Measurements from ENCODE around the gene MINPP1. TPM values are rescaled to one million over a fixed set of nuclear protein-coding genes. Genes with fewer than 3 reads are reported as not detected.

MINPP1 gene
- total RNA-seq, 6 experiments from 2014 or later = 14.4 to 28.2 (median 25.0) TPM

GRCh38 chr10:87538092-87539015 is 33.7 kb downstream of the MINPP1 start:
- intact Hi-C loops (cut with DNase I) = no loop called here
- Histone ChIP-seq H3K4me3 (no peak overlapping the region), H3K36me3 (no peaks in the 10 kb centered on the region), H3K9me3 (no peaks in the 10 kb centered on the region), H3K27ac (no peak overlapping the region), H3K4me1 (peaks cover 0 to 9% (median 0%) of the 10 kb centered on the region in 4 donors), H3K27me3 (no peaks in the 10 kb centered on the region)
- TF ChIP-seq CTCF (IDR thresholded peaks at IDR 0.05) (no peak), POLR2A (IDR thresholded peaks at IDR 0.05) (no peak)
- ATAC-seq = no peak
- 85% methylated on average over 4 of the region's 7 CpGs for WGBS (ENCODE audit: insufficient coverage, low coverage, low lambda C conversion rate, missing lambda C conversion rate)
- no peak for DNase-seq

GRCh38 chr10:87541114-87541513 is 36.4 kb downstream of the MINPP1 start:
- H3K27me3 ChIP-seq = no peaks in the 10 kb centered on the region
- WGBS (ENCODE audit: insufficient coverage, low coverage, low lambda C conversion rate, missing lambda C conversion rate) = 83% methylated on average over 1 of the region's 1 CpG
- ATAC-seq (no peak), DNase-seq (no peak)
- no peaks in the 10 kb centered on the region for H3K9me3 ChIP-seq
- no peak overlapping the region for H3K4me3 ChIP-seq
- H3K4me1 ChIP-seq = peaks cover 0 to under 1% (median 0%) of the 10 kb centered on the region in 4 donors
- H3K36me3 ChIP-seq = no peaks in the 10 kb centered on the region
- TF ChIP-seq CTCF (IDR thresholded peaks at IDR 0.05) (no peak), POLR2A (IDR thresholded peaks at IDR 0.05) (no peak)
- no peak overlapping the region for H3K27ac ChIP-seq
- intact Hi-C loops (cut with DNase I) = no loop called here

GRCh38 chr10:87544721-87545120 is 40.0 kb downstream of the MINPP1 start:
- intact Hi-C loops (cut with DNase I) = no loop called here
- Histone ChIP-seq H3K36me3 (no peaks in the 10 kb centered on the region), H3K4me3 (no peak overlapping the region), H3K4me1 (peaks cover 0 to 20% (median 8%) of the 10 kb centered on the region in 4 donors), H3K27ac (no peak overlapping the region), H3K9me3 (no peaks in the 10 kb centered on the region), H3K27me3 (no peaks in the 10 kb centered on the region)
- ATAC-seq (no peak), DNase-seq (no peak)
- TF ChIP-seq POLR2A (IDR thresholded peaks at IDR 0.05) (no peak), CTCF (IDR thresholded peaks at IDR 0.05) (no peak)

GRCh38 chr10:87545783-87546182 is 41.1 kb downstream of the MINPP1 start:
- WGBS (ENCODE audit: insufficient coverage, low coverage, low lambda C conversion rate, missing lambda C conversion rate) = 66% methylated on average over 5 of the region's 5 CpGs
- ATAC-seq = no peak
- no peak overlapping the region for H3K27ac ChIP-seq
- peaks cover 0 to 20% (median 8%) of the 10 kb centered on the region in 4 donors for H3K4me1 ChIP-seq
- no peak for TF ChIP-seq CTCF (IDR thresholded peaks at IDR 0.05)
- TF ChIP-seq POLR2A (IDR thresholded peaks at IDR 0.05) = no peak
- no peaks in the 10 kb centered on the region for H3K27me3 ChIP-seq
- no peak overlapping the region for H3K4me3 ChIP-seq
- no peak for DNase-seq
- intact Hi-C loops (cut with DNase I) = no loop called here
- H3K9me3 ChIP-seq = no peaks in the 10 kb centered on the region
- no peaks in the 10 kb centered on the region for H3K36me3 ChIP-seq
